Measurements from ENCODE around the gene SLC26A6. TPM values are rescaled to one million over a fixed set of nuclear protein-coding genes. Genes with fewer than 3 reads are reported as not detected.

Gene SLC26A6
- total and polyA plus RNA-seq, 11 donors: 6.7 to 14.6 (median 9.9) TPM

GRCh38 chr3:48594417-48595049, 40.7 kb downstream of the SLC26A6 start:
- Histone ChIP-seq H3K27me3 (peaks cover 0 to 17% (median 0%) of the 10 kb centered on the region in 9 donors), H3K9me3 (no peaks in the 10 kb centered on the region), H3K4me3 (peak overlapping the region in 11 of 12 donors; percentile 6 to 53 (median 42)), H3K27ac (peak overlapping the region in 2 of 12 donors; percentile 33 to 91), H3K4me1 (peaks cover 6 to 55% (median 47%) of the 10 kb centered on the region in 12 donors), H3K36me3 (peaks cover 0 to 22% (median 8%) of the 10 kb centered on the region in 9 donors)
- ATAC-seq (no peak), DNase-seq (peak in 1 of 5 donors; percentile 63)
- intact Hi-C loops (cut with DNase I): loop anchor here in 2 of 10 donors (5.0 kb wide), 1 partner anchor 32 kb away; the partner anchor contains the start of gene UCN2 (in 2 of the 2)
- 44 to 53% (median 50%) methylated on average over 34 to 39 of the region's 39 CpGs for WGBS, 4 donors
- no peak for TF ChIP-seq POLR2A (IDR thresholded peaks at IDR 0.05)
- TF ChIP-seq CTCF (IDR thresholded peaks at IDR 0.05): no peak

- intact Hi-C loops (cut with DNase I): no loop called here
- WGBS, 4 donors: 89 to 94% (median 92%) methylated on average over 4 to 9 of the region's 9 CpGs
- Histone ChIP-seq H3K4me3 (no peak overlapping the region), H3K27ac (no peak overlapping the region), H3K9me3 (no peaks in the 10 kb centered on the region), H3K36me3 (peaks cover 0 to 11% (median 0%) of the 10 kb centered on the region in 9 donors), H3K27me3 (peaks cover 0 to 17% (median 0%) of the 10 kb centered on the region in 9 donors), H3K4me1 (peaks cover 0 to 43% (median 35%) of the 10 kb centered on the region in 12 donors)
- no peak for DNase-seq
- no peak for ATAC-seq
- TF ChIP-seq CTCF (IDR thresholded peaks at IDR 0.05): no peak
- no peak for TF ChIP-seq POLR2A (IDR thresholded peaks at IDR 0.05)
Measured at GRCh38 chr3:48593337-48593736, 41.9 kb downstream of the SLC26A6 start.

- TF ChIP-seq CTCF (IDR thresholded peaks at IDR 0.05) (no peak), POLR2A (IDR thresholded peaks at IDR 0.05) (no peak)
Measured at GRCh38 chr3:48592519-48593087, 42.7 kb downstream of the SLC26A6 start.

GRCh38 chr3:48591886-48592518, 43.3 kb downstream of the SLC26A6 start:
- Histone ChIP-seq H3K27me3 (peaks cover 0 to 17% (median 0%) of the 10 kb centered on the region in 9 donors), H3K4me3 (no peak overlapping the region), H3K9me3 (no peaks in the 10 kb centered on the region), H3K27ac (no peak overlapping the region), H3K36me3 (peaks cover 0 to 3% (median 0%) of the 10 kb centered on the region in 9 donors), H3K4me1 (peaks cover 0 to 29% (median 23%) of the 10 kb centered on the region in 12 donors)
- TF ChIP-seq CTCF (IDR thresholded peaks at IDR 0.05) (no peak), POLR2A (IDR thresholded peaks at IDR 0.05) (no peak)
- intact Hi-C loops (cut with DNase I): no loop called here
- ATAC-seq: no peak
- DNase-seq: no peak
- WGBS, 4 donors: 92 to 93% (median 92%) methylated on average over 13 to 22 of the region's 22 CpGs

More at GRCh38 chr3:48592519-48593087, 42.7 kb downstream of the SLC26A6 start:
- Histone ChIP-seq H3K4me1 (peaks cover 0 to 35% (median 29%) of the 10 kb centered on the region in 12 donors), H3K27ac (no peak overlapping the region), H3K4me3 (no peak overlapping the region), H3K36me3 (peaks cover 0 to 5% (median 0%) of the 10 kb centered on the region in 9 donors), H3K27me3 (peaks cover 0 to 17% (median 0%) of the 10 kb centered on the region in 9 donors), H3K9me3 (no peaks in the 10 kb centered on the region)
- 88 to 93% (median 90%) methylated on average over 20 to 21 of the region's 21 CpGs for WGBS, 4 donors
- no peak for DNase-seq
- ATAC-seq: no peak
- intact Hi-C loops (cut with DNase I): no loop called here
